B cell (primary cell): ENCODE measurements around the gene ENDOV. TPM values are rescaled to one million over a fixed set of nuclear protein-coding genes. Genes with fewer than 3 reads are reported as not detected.

Source experiments
- ATAC-seq: fragments of 200-7000 bp; cut with Tn5 transposase; one replicate; pipeline ENCODE4 v1.10.0; 2021; ENCODE audit warnings: low read depth, mild to moderate bottlenecking, moderate number of reproducible peaks, moderate library complexity
- CTCF ChIA-PET: fragments of 350-600 bp; sonication (Branson Sonifier 250); formaldehyde crosslinking; loops from one replicate; lab custom pipeline; 2021; ENCODE audit warnings: antibody characterized with exemption, inconsistent platforms; lab: Charles Lee
- POLR2A ChIA-PET: fragments of 350-600 bp; sonication (Branson Sonifier 250); formaldehyde crosslinking; loops from one replicate; lab custom pipeline; 2021; ENCODE audit warnings: antibody characterized with exemption; lab: Charles Lee
- DNase-seq: peaks from one replicate; pipeline ENCODE4 v3.0.0; 2013
- H2AFZ ChIP-seq: 2 replicates; pipeline ENCODE4 v1.6.1; 2012; ENCODE audit warnings: mild to moderate bottlenecking, low read depth, low read length; ENCODE audit not compliant: insufficient read depth, poor library complexity, severe bottlenecking
- H3K27ac ChIP-seq, 2 donors: 1 replicate in 1 of 2; 2 replicates in 1 of 2; pipeline ENCODE4 v1.5.1; 2012 to 2013; ENCODE audit warnings: low read length in 2 of 2, mild to moderate bottlenecking in 2 of 2, moderate library complexity in 1 of 2
- H3K27me3 ChIP-seq, 4 experiments: fragments of 200-600 bp in 1 of 4; sonication (generic) in 1 of 4; replicated peaks in 1 of 4; 1 replicate in 2 of 4; 2 replicates in 2 of 4; pipeline versions ENCODE4 v1.6.1 to v1.7.0; 2013 to 2016; ENCODE audit warnings: low read length in 3 of 4, mild to moderate bottlenecking in 2 of 4, mixed read lengths in 1 of 4, moderate library complexity in 1 of 4; ENCODE audit not compliant: insufficient read depth in 4 of 4, control insufficient read depth in 3 of 4; ENCODE audit errors: control extremely low read depth in 1 of 4
- H3K36me3 ChIP-seq, 2 experiments: replicated peaks in 1 of 2; 1 replicate in 1 of 2; 2 replicates in 1 of 2; pipeline versions ENCODE4 v1.6.1 to v1.7.1; 2013; ENCODE audit warnings: low read length in 1 of 2; ENCODE audit not compliant: insufficient read depth in 2 of 2, control insufficient read depth in 1 of 2; ENCODE audit errors: control extremely low read depth in 1 of 2, extremely low read depth in 1 of 2
- H3K4me1 ChIP-seq, 2 donors: fragments of 200-600 bp in 1 of 2; sonication (generic) in 1 of 2; 1 replicate in 1 of 2; 2 replicates in 1 of 2; pipeline versions ENCODE4 v1.5.1 to v1.6.1; 2013 to 2017; ENCODE audit warnings: low read length in 2 of 2; ENCODE audit not compliant: control insufficient read depth in 2 of 2, insufficient read depth in 2 of 2
- H3K4me2 ChIP-seq: replicated peaks from 2 replicates; pipeline ENCODE3; 2012; ENCODE audit warnings: mild to moderate bottlenecking, low read depth, low read length; ENCODE audit not compliant: poor library complexity, severe bottlenecking
- H3K4me3 ChIP-seq, 5 experiments: fragments of 200-600 bp in 1 of 5; sonication (generic) in 1 of 5; 1 replicate in 3 of 5; 2 replicates in 2 of 5; pipeline versions ENCODE4 v1.5.1 to v1.7.0; 2011 to 2016; ENCODE audit warnings: low read length in 4 of 5, mild to moderate bottlenecking in 4 of 5, low read depth in 2 of 5, control low read depth in 1 of 5, moderate library complexity in 1 of 5; ENCODE audit not compliant: insufficient read depth in 1 of 5; ENCODE audit errors: control extremely low read depth in 1 of 5, extremely low read depth in 1 of 5
- H3K79me2 ChIP-seq: fragments of 200-600 bp; sonication (generic); one replicate; pipeline ENCODE4 v1.6.0; 2016; ENCODE audit warnings: low read length; ENCODE audit not compliant: control insufficient read depth, insufficient read depth
- H3K9ac ChIP-seq: fragments of 200-600 bp; sonication (generic); 2 replicates; pipeline ENCODE4 v1.6.1; 2017; ENCODE audit warnings: mild to moderate bottlenecking, low read length, moderate library complexity
- H3K9me3 ChIP-seq, 3 donors: one replicate each; pipeline versions ENCODE4 v1.6.1 to v1.7.1; 2013; ENCODE audit warnings: low read length in 2 of 3; ENCODE audit not compliant: control insufficient read depth in 2 of 3, insufficient read depth in 1 of 3; ENCODE audit errors: control extremely low read depth in 1 of 3
- H4K20me1 ChIP-seq: 2 replicates; pipeline ENCODE4 v1.6.0; 2012; ENCODE audit warnings: mild to moderate bottlenecking, low read length; ENCODE audit not compliant: insufficient read depth, control insufficient read depth, poor library complexity, severe bottlenecking
- H3K27ac Mint-ChIP-seq: one replicate; pipeline ENCODE4 v1.8.0; 2021; ENCODE audit warnings: mixed read lengths
- H3K27me3 Mint-ChIP-seq: one replicate; pipeline ENCODE4 v1.8.0; 2021; ENCODE audit warnings: mixed read lengths
- H3K4me1 Mint-ChIP-seq: one replicate; pipeline ENCODE4 v1.8.0; 2021; ENCODE audit warnings: mixed read lengths
- H3K4me3 Mint-ChIP-seq: one replicate; pipeline ENCODE4 v1.8.0; 2021; ENCODE audit warnings: mixed read lengths
- H3K9me3 Mint-ChIP-seq: one replicate; pipeline ENCODE4 v1.8.0; 2022; ENCODE audit warnings: mixed read lengths; ENCODE audit not compliant: insufficient read depth
- CTCF ChIP-seq: fragments of 200-600 bp; IDR thresholded peaks from one replicate; pipeline ENCODE4 v1.8.0; 2022; ENCODE audit warnings: antibody characterized with exemption, mild to moderate bottlenecking
- EZH2 ChIP-seq: IDR thresholded peaks from 2 replicates; pipeline ENCODE4 v1.6.1; 2012; ENCODE audit warnings: borderline replicate concordance, low read depth, mild to moderate bottlenecking, moderate library complexity, low read length; ENCODE audit not compliant: insufficient read depth, poor library complexity, severe bottlenecking
- WGBS: methylation state at CpG from one replicate; pipeline ENCODE4 v1.1.5; 2013; ENCODE audit warnings: missing lambda C conversion rate; ENCODE audit not compliant: insufficient coverage; 5-methylcytosine and 5-hydroxymethylcytosine counted together
- intact Hi-C: fragments of 100-400 bp; cut with micrococcal nuclease; formaldehyde crosslinking; loops from one replicate; pipeline ENCODE4 v1.10.0; 2022
- polyA plus RNA-seq: library from polyadenylated mRNA; depleted of rRNA; stranded (reverse); fragments of >200 nt; gene quantifications from 2 replicates; pipeline ENCODE4 v1.2.3, GENCODE V29; 2012
- total RNA-seq, 2 donors: library from RNA; stranded (reverse); fragments of 120-200 nt in 1 of 2; gene quantifications; 1 replicate in 1 of 2; 2 replicates in 1 of 2; pipeline versions ENCODE4 v1.2.3 to v1.2.4, GENCODE V29; 2013 to 2022

ENDOV gene
- total and polyA plus RNA-seq, 2 donors (not counting 1 experiment from before 2014, with no cell fraction given) = 25.3 to 49.5 TPM

GRCh38 chr17:80416260-80416939 is 1.4 kb downstream of the ENDOV start:
- H3K4me3 Mint-ChIP-seq = peak overlapping the region; percentile 71
- Histone ChIP-seq H3K4me2 (peak overlapping the region; percentile 88), H3K4me3 (no peak overlapping the region), H3K36me3 (peaks cover 0 to 15% of the 10 kb centered on the region in 2 experiments), H3K9me3 (no peaks in the 10 kb centered on the region), H3K27ac (no peak overlapping the region), H3K79me2 (peaks cover 23% of the 10 kb centered on the region), H3K9ac (peak overlapping the region; percentile 81), H4K20me1 (no peaks in the 10 kb centered on the region), H3K4me1 (peaks cover 14 to 20% of the 10 kb centered on the region in 2 donors), H2AFZ (no peak overlapping the region), H3K27me3 (peaks cover 0 to 9% (median 2%) of the 10 kb centered on the region in 4 experiments)
- H3K9me3 Mint-ChIP-seq = no peaks in the 10 kb centered on the region
- ATAC-seq (no peak), DNase-seq (no peak)
- POLR2A ChIA-PET = interaction anchor here (0.7 to 1.4 kb wide), 2 partner anchors 11 to 819 kb away, joined by 5 to 10 read pairs; no protein-coding TSS in a partner anchor
- H3K27ac Mint-ChIP-seq = no peak overlapping the region
- TF ChIP-seq EZH2 (no peak), CTCF (no peak)
- H3K27me3 Mint-ChIP-seq = peaks cover 21% of the 10 kb centered on the region
- intact Hi-C loops = no loop called here
- 100% methylated on average over 6 of the region's 7 CpGs for WGBS
- H3K4me1 Mint-ChIP-seq = peaks cover 24% of the 10 kb centered on the region
- CTCF ChIA-PET = interaction anchor here (0.7 to 1.1 kb wide), 2 partner anchors 10 to 480 kb away, joined by 3 to 4 read pairs; no protein-coding TSS in a partner anchor

GRCh38 chr17:80416940-80417293 is 1.9 kb downstream of the ENDOV start:
- ATAC-seq (no peak), DNase-seq (no peak)
- no peak overlapping the region for H3K27ac Mint-ChIP-seq
- Histone ChIP-seq H3K27me3 (peaks cover 0 to 9% (median 2%) of the 10 kb centered on the region in 4 experiments), H3K9ac (no peak overlapping the region), H3K27ac (no peak overlapping the region), H2AFZ (no peak overlapping the region), H4K20me1 (no peaks in the 10 kb centered on the region), H3K9me3 (no peaks in the 10 kb centered on the region), H3K4me1 (peaks cover 14 to 20% of the 10 kb centered on the region in 2 donors), H3K79me2 (peaks cover 23% of the 10 kb centered on the region), H3K36me3 (peaks cover 0 to 15% of the 10 kb centered on the region in 2 experiments), H3K4me2 (no peak overlapping the region), H3K4me3 (no peak overlapping the region)
- H3K9me3 Mint-ChIP-seq = no peaks in the 10 kb centered on the region
- ChIA-PET CTCF (no interaction called here), POLR2A (interaction anchor here (1.4 kb wide), 1 partner anchor 10 kb away, joined by 10 read pairs; no protein-coding TSS in a partner anchor)
- 95% methylated on average over 4 of the region's 6 CpGs for WGBS
- peak overlapping the region; percentile 71 for H3K4me3 Mint-ChIP-seq
- intact Hi-C loops = no loop called here
- peaks cover 18% of the 10 kb centered on the region for H3K27me3 Mint-ChIP-seq
- TF ChIP-seq CTCF = no peak
- no peak for TF ChIP-seq EZH2
- peaks cover 24% of the 10 kb centered on the region for H3K4me1 Mint-ChIP-seq
